Neuronal stem cell (in vitro differentiated cells): ENCODE results near the gene KRT82.

ENCODE experiments used
- DNase-seq: peaks from one replicate; pipeline ENCODE4 v3.0.0-alpha.2; 2013; ENCODE audit warnings: low spot score
- H2AFZ ChIP-seq: one replicate; pipeline ENCODE4 v1.6.1; 2013; ENCODE audit warnings: mild to moderate bottlenecking, low read length, inconsistent platforms
- H2AK5ac ChIP-seq: 2 replicates; pipeline ENCODE4 v1.6.1; 2013; ENCODE audit warnings: low read depth, mild to moderate bottlenecking, inconsistent platforms, low read length, moderate library complexity, mixed read lengths
- H2BK120ac ChIP-seq: 2 replicates; pipeline ENCODE4 v1.6.1; 2013; ENCODE audit warnings: low read depth, mild to moderate bottlenecking, inconsistent platforms, low read length, moderate library complexity, mixed read lengths
- H2BK12ac ChIP-seq: one replicate; pipeline ENCODE4 v1.6.1; 2013; ENCODE audit warnings: low read length, inconsistent platforms
- H2BK15ac ChIP-seq: 2 replicates; pipeline ENCODE4 v1.6.1; 2013; ENCODE audit warnings: mild to moderate bottlenecking, low read length, inconsistent platforms, mixed read lengths
- H2BK5ac ChIP-seq: one replicate; pipeline ENCODE4 v1.6.1; 2013; ENCODE audit warnings: inconsistent platforms, mild to moderate bottlenecking, low read length, moderate library complexity
- H3K14ac ChIP-seq: one replicate; pipeline ENCODE4 v1.6.1; 2013; ENCODE audit warnings: low read length, inconsistent platforms
- H3K18ac ChIP-seq: 2 replicates; pipeline ENCODE4 v1.6.1; 2013; ENCODE audit warnings: low read length, inconsistent platforms
- H3K23ac ChIP-seq: 2 replicates; pipeline ENCODE4 v1.6.1; 2013; ENCODE audit warnings: low read depth, mild to moderate bottlenecking, mixed read lengths, low read length, inconsistent platforms; ENCODE audit not compliant: poor library complexity
- H3K27ac ChIP-seq: replicated peaks from 3 replicates; pipeline ENCODE4 v1.5.1; 2013; ENCODE audit warnings: low read length, inconsistent platforms
- H3K27me3 ChIP-seq, 3 experiments: 2 replicates each; pipeline ENCODE4 v1.6.1; 2013; ENCODE audit warnings: low read length in 3 of 3, mild to moderate bottlenecking in 2 of 3, inconsistent platforms in 1 of 3, low read depth in 1 of 3, mixed read lengths in 1 of 3, moderate library complexity in 1 of 3; ENCODE audit not compliant: control insufficient read depth in 3 of 3, insufficient read depth in 3 of 3
- H3K36me3 ChIP-seq, 2 donors: replicated peaks in 1 of 2; 2 replicates each; pipeline ENCODE4 v1.6.1; 2013; ENCODE audit warnings: low read length in 2 of 2; ENCODE audit not compliant: control insufficient read depth in 2 of 2, insufficient read depth in 2 of 2
- H3K4ac ChIP-seq: 2 replicates; pipeline ENCODE4 v1.6.1; 2013; ENCODE audit warnings: inconsistent platforms, mild to moderate bottlenecking, low read length, moderate library complexity
- H3K4me1 ChIP-seq, 2 donors: 1 replicate in 1 of 2; 2 replicates in 1 of 2; pipeline ENCODE4 v1.6.1; 2013; ENCODE audit warnings: low read length in 2 of 2, low read depth in 1 of 2; ENCODE audit not compliant: control insufficient read depth in 2 of 2, insufficient read depth in 1 of 2
- H3K4me2 ChIP-seq: one replicate; pipeline ENCODE4 v1.6.1; 2013; ENCODE audit warnings: mild to moderate bottlenecking, low read length, inconsistent platforms; ENCODE audit not compliant: insufficient read depth, poor library complexity, severe bottlenecking
- H3K4me3 ChIP-seq, 2 donors: 2 replicates each; pipeline ENCODE4 v1.5.1; 2013; ENCODE audit warnings: low read length in 2 of 2, mild to moderate bottlenecking in 2 of 2, inconsistent platforms in 1 of 2, moderate library complexity in 1 of 2
- H3K79me1 ChIP-seq: one replicate; pipeline ENCODE4 v1.6.1; 2013; ENCODE audit warnings: low read depth, mild to moderate bottlenecking, inconsistent platforms, low read length, moderate library complexity
- H3K9ac ChIP-seq: one replicate; pipeline ENCODE4 v1.6.1; 2013; ENCODE audit warnings: mild to moderate bottlenecking, low read depth, low read length, inconsistent platforms; ENCODE audit not compliant: poor library complexity
- H3K9me3 ChIP-seq, 2 donors: replicated peaks in 1 of 2; 2 replicates each; pipeline versions ENCODE3 to v1.6.1; 2013; ENCODE audit warnings: low read length in 2 of 2, mild to moderate bottlenecking in 2 of 2, inconsistent platforms in 1 of 2, low read depth in 1 of 2, mixed read lengths in 1 of 2, moderate library complexity in 1 of 2; ENCODE audit not compliant: control insufficient read depth in 2 of 2, insufficient read depth in 1 of 2
- H4K8ac ChIP-seq: one replicate; pipeline ENCODE4 v1.6.1; 2013; ENCODE audit warnings: low read depth, mild to moderate bottlenecking, inconsistent platforms, low read length, moderate library complexity
- H4K91ac ChIP-seq: one replicate; pipeline ENCODE4 v1.6.1; 2013; ENCODE audit warnings: low read length, low read depth, mild to moderate bottlenecking, inconsistent platforms; ENCODE audit not compliant: poor library complexity
- WGBS, 2 donors: extraction: QIAGEN DNeasy Blood & Tissue Kit; methylation state at CpG; one replicate each; pipeline ENCODE4 v1.1.7; 2013; ENCODE audit warnings: missing lambda C conversion rate in 2 of 2, mixed read lengths in 1 of 2; ENCODE audit not compliant: insufficient read length in 2 of 2, insufficient replicate concordance in 1 of 2; ENCODE audit errors: extremely low coverage in 2 of 2; 5-methylcytosine and 5-hydroxymethylcytosine counted together

KRT82 gene

GRCh38 chr12:52414936-52415335 lies 8.8 kb upstream of the KRT82 start:
- H2BK5ac ChIP-seq, result no peak overlapping the region
- H3K4me3 ChIP-seq, result no peak overlapping the region
- H2BK120ac ChIP-seq, result no peak overlapping the region
- H3K4ac ChIP-seq, result no peak overlapping the region
- H2BK12ac ChIP-seq, result peak overlapping the region; percentile 63
- no peak overlapping the region for H3K14ac ChIP-seq
- no peak overlapping the region for H3K27ac ChIP-seq
- no CpG with 5 or more reads among the region's 5 CpGs for WGBS, 2 donors
- no peaks in the 10 kb centered on the region for H3K79me1 ChIP-seq
- peaks cover 0 to 27% of the 10 kb centered on the region in 2 donors for H3K4me1 ChIP-seq
- peak overlapping the region; percentile 68 for H3K18ac ChIP-seq
- H3K9me3 ChIP-seq, result peaks cover 0 to 5% of the 10 kb centered on the region in 2 donors
- no peak overlapping the region for H3K9ac ChIP-seq
- no peak overlapping the region for H2AK5ac ChIP-seq
- no peak overlapping the region for H2AFZ ChIP-seq
- H3K23ac ChIP-seq, result no peak overlapping the region
- H2BK15ac ChIP-seq, result no peak overlapping the region
- DNase-seq, result no peak
- no peaks in the 10 kb centered on the region for H3K27me3 ChIP-seq
- no peak overlapping the region for H3K4me2 ChIP-seq
- no peaks in the 10 kb centered on the region for H3K36me3 ChIP-seq
- H4K8ac ChIP-seq, result no peak overlapping the region
- no peak overlapping the region for H4K91ac ChIP-seq

GRCh38 chr12:52413782-52414345 lies 7.7 kb upstream of the KRT82 start:
- peak overlapping the region in 1 of 2 donors; percentile 30 for H3K4me3 ChIP-seq
- H2AFZ ChIP-seq, result no peak overlapping the region
- H3K27me3 ChIP-seq, result no peaks in the 10 kb centered on the region
- no peak overlapping the region for H4K91ac ChIP-seq
- no peak overlapping the region for H4K8ac ChIP-seq
- H3K23ac ChIP-seq, result no peak overlapping the region
- H3K27ac ChIP-seq, result no peak overlapping the region
- peaks cover 0 to 27% of the 10 kb centered on the region in 2 donors for H3K4me1 ChIP-seq
- H3K14ac ChIP-seq, result no peak overlapping the region
- no peaks in the 10 kb centered on the region for H3K36me3 ChIP-seq
- H2BK12ac ChIP-seq, result peak overlapping the region; percentile 69
- H3K9me3 ChIP-seq, result peaks cover 0 to 5% of the 10 kb centered on the region in 2 donors
- no peak overlapping the region for H3K4ac ChIP-seq
- H2BK120ac ChIP-seq, result no peak overlapping the region
- peak overlapping the region; percentile 79 for H3K18ac ChIP-seq
- no peak for DNase-seq
- no peaks in the 10 kb centered on the region for H3K79me1 ChIP-seq
- peak overlapping the region; percentile 76 for H2AK5ac ChIP-seq
- H2BK5ac ChIP-seq, result no peak overlapping the region
- no peak overlapping the region for H3K9ac ChIP-seq
- no peak overlapping the region for H3K4me2 ChIP-seq
- H2BK15ac ChIP-seq, result no peak overlapping the region
- WGBS, 2 donors, result no CpG with 5 or more reads among the region's 8 CpGs

- H2AK5ac ChIP-seq, result no peak overlapping the region
- peaks cover 0 to 7% of the 10 kb centered on the region in 2 donors for H3K9me3 ChIP-seq
- no CpG with 5 or more reads among the region's 4 CpGs for WGBS, 2 donors
- H3K9ac ChIP-seq, result no peak overlapping the region
- no peak for DNase-seq
- H3K4me3 ChIP-seq, result no peak overlapping the region
- no peak overlapping the region for H2BK12ac ChIP-seq
- no peak overlapping the region for H3K18ac ChIP-seq
- no peak overlapping the region for H4K8ac ChIP-seq
- no peak overlapping the region for H2AFZ ChIP-seq
- peaks cover 0 to 27% of the 10 kb centered on the region in 2 donors for H3K4me1 ChIP-seq
- no peak overlapping the region for H3K4me2 ChIP-seq
- no peak overlapping the region for H3K14ac ChIP-seq
- no peak overlapping the region for H2BK120ac ChIP-seq
- no peaks in the 10 kb centered on the region for H3K79me1 ChIP-seq
- H2BK15ac ChIP-seq, result no peak overlapping the region
- no peak overlapping the region for H3K4ac ChIP-seq
- no peaks in the 10 kb centered on the region for H3K27me3 ChIP-seq
- no peaks in the 10 kb centered on the region for H3K36me3 ChIP-seq
- H2BK5ac ChIP-seq, result no peak overlapping the region
- H3K27ac ChIP-seq, result no peak overlapping the region
- no peak overlapping the region for H3K23ac ChIP-seq
- no peak overlapping the region for H4K91ac ChIP-seq
These were observed 7.1 kb upstream of the KRT82 start for GRCh38 chr12:52413202-52413601.

- DNase-seq, result no peak
- no CpG with 5 or more reads among the region's 10 CpGs for WGBS, 2 donors
- peak overlapping the region; percentile 20 for H4K91ac ChIP-seq
- H3K23ac ChIP-seq, result no peak overlapping the region
- peak overlapping the region; percentile 79 for H3K18ac ChIP-seq
- H3K36me3 ChIP-seq, result no peaks in the 10 kb centered on the region
- peak overlapping the region; percentile 14 for H2BK12ac ChIP-seq
- no peak overlapping the region for H3K4ac ChIP-seq
- peak overlapping the region; percentile 78 for H3K14ac ChIP-seq
- no peak overlapping the region for H3K9ac ChIP-seq
- no peak overlapping the region for H2AFZ ChIP-seq
- no peaks in the 10 kb centered on the region for H3K27me3 ChIP-seq
- no peak overlapping the region for H3K4me2 ChIP-seq
- no peak overlapping the region for H2AK5ac ChIP-seq
- no peaks in the 10 kb centered on the region for H3K79me1 ChIP-seq
- H3K4me3 ChIP-seq, result peak overlapping the region in 1 of 2 donors; percentile 48
- H4K8ac ChIP-seq, result no peak overlapping the region
- H2BK5ac ChIP-seq, result no peak overlapping the region
- H3K27ac ChIP-seq, result no peak overlapping the region
- H3K4me1 ChIP-seq, result peaks cover 0 to 27% of the 10 kb centered on the region in 2 donors
- no peak overlapping the region for H2BK15ac ChIP-seq
- H3K9me3 ChIP-seq, result peaks cover 0 to 10% of the 10 kb centered on the region in 2 donors
- H2BK120ac ChIP-seq, result no peak overlapping the region
These were observed 5.7 kb upstream of the KRT82 start for GRCh38 chr12:52411815-52412214.
